Esophagus squamous epithelium (tissue), 4 donors: ENCODE results near the gene DENND6B.

Experiments used
- POLR2A ChIP-seq, 4 donors: fragments of 450-650 bp; IDR thresholded peaks; one replicate each; pipeline ENCODE4 v1.6.1; 2017; ENCODE audit warnings: antibody characterized with exemption in 4 of 4, mild to moderate bottlenecking in 4 of 4, moderate library complexity in 3 of 4
- TF ChIP-seq, protein P1 (sequence below), 6 experiments: fragments of 450-650 bp in 4 of 6; fragments of 200-600 bp in 2 of 6; sonication (generic) in 2 of 6; IDR thresholded peaks; one replicate each; pipeline ENCODE4 v1.5.1; 2016 to 2019; ENCODE audit warnings: antibody characterized with exemption in 6 of 6, mild to moderate bottlenecking in 4 of 6, moderate library complexity in 4 of 6

DNA sequence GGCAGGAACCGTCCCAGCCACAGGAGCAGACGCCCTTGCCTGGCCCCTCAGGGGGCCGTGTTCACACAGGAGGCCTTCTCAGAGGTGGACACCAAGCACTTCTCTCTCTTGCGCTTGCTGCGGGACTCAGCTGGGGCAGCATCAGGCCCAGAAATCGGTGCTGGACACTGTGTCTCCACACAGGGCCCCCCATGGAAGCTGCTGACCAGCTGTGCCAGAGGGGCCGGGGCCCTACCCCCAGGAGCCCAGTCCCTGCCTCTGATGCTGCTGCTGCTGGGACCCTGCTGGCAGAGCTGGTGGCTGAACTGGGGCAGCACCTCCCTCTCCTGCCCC, 23.3 kb downstream of the DENND6B start:
- TF ChIP-seq, protein P1, sequence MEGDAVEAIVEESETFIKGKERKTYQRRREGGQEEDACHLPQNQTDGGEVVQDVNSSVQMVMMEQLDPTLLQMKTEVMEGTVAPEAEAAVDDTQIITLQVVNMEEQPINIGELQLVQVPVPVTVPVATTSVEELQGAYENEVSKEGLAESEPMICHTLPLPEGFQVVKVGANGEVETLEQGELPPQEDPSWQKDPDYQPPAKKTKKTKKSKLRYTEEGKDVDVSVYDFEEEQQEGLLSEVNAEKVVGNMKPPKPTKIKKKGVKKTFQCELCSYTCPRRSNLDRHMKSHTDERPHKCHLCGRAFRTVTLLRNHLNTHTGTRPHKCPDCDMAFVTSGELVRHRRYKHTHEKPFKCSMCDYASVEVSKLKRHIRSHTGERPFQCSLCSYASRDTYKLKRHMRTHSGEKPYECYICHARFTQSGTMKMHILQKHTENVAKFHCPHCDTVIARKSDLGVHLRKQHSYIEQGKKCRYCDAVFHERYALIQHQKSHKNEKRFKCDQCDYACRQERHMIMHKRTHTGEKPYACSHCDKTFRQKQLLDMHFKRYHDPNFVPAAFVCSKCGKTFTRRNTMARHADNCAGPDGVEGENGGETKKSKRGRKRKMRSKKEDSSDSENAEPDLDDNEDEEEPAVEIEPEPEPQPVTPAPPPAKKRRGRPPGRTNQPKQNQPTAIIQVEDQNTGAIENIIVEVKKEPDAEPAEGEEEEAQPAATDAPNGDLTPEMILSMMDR (IDR thresholded peaks at IDR 0.05): no peak
- TF ChIP-seq POLR2A (IDR thresholded peaks at IDR 0.05): no peak
